ENCODE data around the gene TATDN2. TPM values are rescaled to one million over a fixed set of nuclear protein-coding genes. Genes with fewer than 3 reads are reported as not detected.

TATDN2 gene
- total RNA-seq, 2 donors from 2014 or later: 29.5 to 38.7 TPM

DNA sequence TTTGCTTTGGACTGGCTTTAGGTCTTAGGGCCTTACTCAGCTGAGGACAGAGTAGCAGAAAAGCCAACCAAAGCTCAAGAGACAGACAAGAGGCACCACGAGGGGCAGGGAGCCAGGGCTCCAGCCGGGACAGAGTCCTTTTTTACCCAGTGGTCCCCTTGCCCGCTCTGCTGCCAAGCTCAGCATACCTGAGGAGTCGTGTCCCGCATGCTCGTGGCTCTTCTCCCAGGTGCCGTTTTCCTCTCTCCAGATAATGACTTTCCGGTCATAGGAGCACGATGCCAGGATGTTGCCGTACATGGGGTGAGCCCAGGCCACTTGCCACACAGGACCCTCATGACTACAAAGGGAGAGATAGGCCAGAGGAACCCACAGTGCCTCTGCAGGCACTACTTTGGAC, 64.1 kb downstream of the TATDN2 start:
- H3K27ac ChIP-seq: no peak overlapping the region
- DNase-seq (ENCODE audit: low spot score) (no peak), ATAC-seq (ENCODE audit: insufficient number of reproducible peaks, low FRiP score, low read depth) (no peak)
- H3K4me1 ChIP-seq (ENCODE audit: control insufficient read depth in 1 of 2, low read depth in 2 of 2): no peaks in the 10 kb centered on the region
- H3K36me3 ChIP-seq: peaks cover 63% of the 10 kb centered on the region
- H3K27me3 ChIP-seq (replicated peaks; ENCODE audit: insufficient read depth): no peaks in the 10 kb centered on the region
- no peak for TF ChIP-seq CTCF (IDR thresholded peaks at IDR 0.05)
- H3K4me3 ChIP-seq: no peak overlapping the region
- no peaks in the 10 kb centered on the region for H3K9me3 ChIP-seq

- DNase-seq (ENCODE audit: low spot score): no peak
- H3K27ac ChIP-seq: no peak overlapping the region
- no peaks in the 10 kb centered on the region for H3K9me3 ChIP-seq
- ATAC-seq (ENCODE audit: insufficient number of reproducible peaks, low FRiP score, low read depth): no peak
- H3K27me3 ChIP-seq (replicated peaks; ENCODE audit: insufficient read depth): no peaks in the 10 kb centered on the region
- no peaks in the 10 kb centered on the region for H3K4me1 ChIP-seq (ENCODE audit: control insufficient read depth in 1 of 2, low read depth in 2 of 2)
- no peak for TF ChIP-seq CTCF (IDR thresholded peaks at IDR 0.05)
- H3K4me3 ChIP-seq: no peak overlapping the region
- H3K36me3 ChIP-seq: peaks cover 63% of the 10 kb centered on the region
Measured at GRCh38 chr3:10312861-10313260, 64.6 kb downstream of the TATDN2 start.

- Histone ChIP-seq H3K4me1 (ENCODE audit: control insufficient read depth in 1 of 2, low read depth in 2 of 2) (peaks cover 7 to 17% of the 10 kb centered on the region in 2 donors), H3K4me3 (no peak overlapping the region), H3K27me3 (replicated peaks; ENCODE audit: insufficient read depth) (no peaks in the 10 kb centered on the region), H3K9me3 (no peaks in the 10 kb centered on the region), H3K36me3 (peaks cover 58% of the 10 kb centered on the region), H3K27ac (no peak overlapping the region)
- no peak for TF ChIP-seq CTCF (IDR thresholded peaks at IDR 0.05)
- no peak for ATAC-seq (ENCODE audit: insufficient number of reproducible peaks, low FRiP score, low read depth)
- DNase-seq (ENCODE audit: low spot score): no peak
Measured at GRCh38 chr3:10315101-10315500, 66.8 kb downstream of the TATDN2 start.

DNA sequence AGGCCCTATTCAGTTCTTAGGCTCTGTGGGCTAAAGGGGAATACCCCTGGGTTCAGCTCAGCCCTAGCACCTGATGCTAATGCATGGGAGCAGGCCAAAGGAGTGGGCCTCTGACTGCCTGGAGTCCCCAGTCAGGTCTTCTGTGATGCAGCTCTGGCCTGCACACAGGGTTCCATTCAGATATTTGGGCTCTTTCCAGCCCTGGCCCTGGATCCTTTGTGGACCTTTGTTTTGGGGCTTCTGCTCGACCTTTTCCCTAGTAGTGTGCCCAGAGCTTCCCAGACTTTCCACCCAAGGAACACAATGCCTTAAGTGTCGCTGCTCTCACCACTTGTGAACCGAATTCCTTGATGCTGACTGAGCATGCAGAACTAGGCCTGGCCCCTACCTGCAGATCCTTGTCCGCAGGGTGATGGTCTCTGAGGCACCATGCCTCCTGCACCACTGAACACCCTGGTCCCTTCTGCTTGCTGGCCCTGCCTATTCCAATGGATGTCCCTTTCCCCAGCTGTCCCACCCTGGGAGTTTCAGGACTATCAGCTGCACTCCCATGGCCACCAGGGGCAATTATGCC, 67.6 kb downstream of the TATDN2 start:
- no peak for TF ChIP-seq CTCF (IDR thresholded peaks at IDR 0.05)
- H3K4me3 ChIP-seq: no peak overlapping the region
- H3K36me3 ChIP-seq: peaks cover 58% of the 10 kb centered on the region
- H3K9me3 ChIP-seq: no peaks in the 10 kb centered on the region
- no peaks in the 10 kb centered on the region for H3K27me3 ChIP-seq (replicated peaks; ENCODE audit: insufficient read depth)
- no peak overlapping the region for H3K27ac ChIP-seq
- H3K4me1 ChIP-seq (ENCODE audit: control insufficient read depth in 1 of 2, low read depth in 2 of 2): peaks cover 7 to 20% of the 10 kb centered on the region in 2 donors
- DNase-seq (ENCODE audit: low spot score): no peak
- no peak for ATAC-seq (ENCODE audit: insufficient number of reproducible peaks, low FRiP score, low read depth)

- DNase-seq (ENCODE audit: low spot score) (no peak), ATAC-seq (ENCODE audit: insufficient number of reproducible peaks, low FRiP score, low read depth) (no peak)
- no peak overlapping the region for H3K27ac ChIP-seq
- H3K4me1 ChIP-seq (ENCODE audit: control insufficient read depth in 1 of 2, low read depth in 2 of 2): peaks cover 10 to 25% of the 10 kb centered on the region in 2 donors
- H3K9me3 ChIP-seq: no peaks in the 10 kb centered on the region
- no peaks in the 10 kb centered on the region for H3K27me3 ChIP-seq (replicated peaks; ENCODE audit: insufficient read depth)
- H3K4me3 ChIP-seq: no peak overlapping the region
- peaks cover 44% of the 10 kb centered on the region for H3K36me3 ChIP-seq
- no peak for TF ChIP-seq CTCF (IDR thresholded peaks at IDR 0.05)
Measured at GRCh38 chr3:10317311-10317960, 69.2 kb downstream of the TATDN2 start.

All from thoracic aorta (tissue), 2 donors.